HFFc6 (cell line): ENCODE measurements around the gene CITED2. TPM values are rescaled to one million over a fixed set of nuclear protein-coding genes. Genes with fewer than 3 reads are reported as not detected.

Experiments
- DNase-seq: peaks from one replicate; pipeline ENCODE4 v3.0.0-alpha.2; 2018
- H3K27ac Mint-ChIP-seq: 2 replicates; pipeline ENCODE4 v1.8.0; 2020; ENCODE audit warnings: mild to moderate bottlenecking, mixed read lengths
- H3K27me3 Mint-ChIP-seq: 2 replicates; pipeline ENCODE4 v1.8.0; 2021; ENCODE audit warnings: mild to moderate bottlenecking, moderate library complexity, mixed read lengths; ENCODE audit not compliant: insufficient read depth
- H3K36me3 Mint-ChIP-seq: 2 replicates; pipeline ENCODE4 v1.8.0; 2021; ENCODE audit warnings: low read depth, mixed read lengths
- H3K4me1 Mint-ChIP-seq: 2 replicates; pipeline ENCODE4 v1.8.0; 2020; ENCODE audit warnings: low read depth, mixed read lengths
- H3K4me3 Mint-ChIP-seq: 2 replicates; pipeline ENCODE4 v1.8.0; 2020; ENCODE audit warnings: mild to moderate bottlenecking, moderate library complexity, mixed read lengths
- H3K9me3 Mint-ChIP-seq: 2 replicates; pipeline ENCODE4 v1.8.0; 2020; ENCODE audit warnings: mild to moderate bottlenecking, mixed read lengths
- CTCF ChIP-seq: fragments of 200-600 bp; sonication (generic); IDR thresholded peaks from 2 replicates; pipeline ENCODE4 v1.5.0; 2021; ENCODE audit warnings: antibody characterized with exemption, mild to moderate bottlenecking
- total RNA-seq, 6 experiments: library from RNA; stranded (reverse); fragmentation: NEBNext Ultra II Directional; extraction: Animal tissue kit (Norgen Biotek cat#: 25700); gene quantifications; 2 replicates in 1 of 6; 3 replicates in 5 of 6; pipeline ENCODE4 v1.2.3, GENCODE V29; 2021

Gene CITED2
- total RNA-seq, 6 experiments from 2014 or later: 1,147 to 1,717 (median 1,616) TPM

DNA sequence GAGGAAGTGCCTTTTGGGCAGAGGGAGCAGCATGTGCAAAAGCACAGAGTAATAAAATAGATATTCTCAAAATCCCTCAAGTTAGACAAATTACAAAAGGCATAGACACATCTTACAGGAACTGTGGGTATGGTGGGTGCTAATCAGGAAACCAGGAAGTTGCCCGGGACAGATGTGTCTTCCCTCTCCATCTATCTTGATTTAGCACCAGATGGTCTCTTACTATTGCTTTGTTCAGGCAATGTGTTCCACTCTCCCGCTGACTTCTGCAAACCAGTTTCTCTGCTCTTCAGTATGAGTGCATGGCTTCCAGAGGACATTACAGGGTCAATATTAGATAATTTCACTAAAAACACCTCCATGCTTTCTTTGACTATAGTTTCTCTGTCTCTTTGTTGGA lies 13.2 kb downstream of the CITED2 start:
- H3K27me3 Mint-ChIP-seq: peaks cover 3% of the 10 kb centered on the region; the same call in 1 of the 2 replicates
- DNase-seq: no peak
- H3K9me3 Mint-ChIP-seq: no peaks in the 10 kb centered on the region
- H3K36me3 Mint-ChIP-seq: no peaks in the 10 kb centered on the region
- no peak overlapping the region for H3K4me3 Mint-ChIP-seq
- H3K27ac Mint-ChIP-seq: no peak overlapping the region
- H3K4me1 Mint-ChIP-seq: peaks cover 16% of the 10 kb centered on the region
- TF ChIP-seq CTCF: no peak

DNA sequence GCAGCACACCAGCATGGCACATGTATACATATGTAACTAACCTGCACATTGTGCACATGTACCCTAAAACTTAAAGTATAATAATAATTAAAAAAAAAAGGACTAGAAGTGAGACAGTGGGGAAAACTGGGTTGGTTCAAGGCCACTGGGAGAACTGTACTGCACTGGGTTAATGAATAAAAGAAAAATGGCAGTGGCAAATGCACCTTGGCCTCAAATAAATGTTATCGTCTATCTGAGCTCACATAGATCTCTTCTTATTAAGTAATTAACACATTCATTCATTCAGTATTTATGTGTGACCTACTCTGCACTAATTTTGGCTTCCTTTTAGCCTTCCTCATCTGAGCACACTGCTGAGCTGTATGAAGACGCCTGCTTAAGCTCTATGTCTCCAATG lies 17.5 kb downstream of the CITED2 start:
- no peak for TF ChIP-seq CTCF
- Mint-ChIP-seq H3K9me3 (no peaks in the 10 kb centered on the region), H3K27me3 (peaks cover 3% of the 10 kb centered on the region), H3K4me3 (no peak overlapping the region), H3K4me1 (no peaks in the 10 kb centered on the region), H3K36me3 (no peaks in the 10 kb centered on the region), H3K27ac (no peak overlapping the region)
- DNase-seq: no peak

- DNase-seq: no peak
- Mint-ChIP-seq H3K4me1 (no peaks in the 10 kb centered on the region), H3K4me3 (no peak overlapping the region), H3K27ac (no peak overlapping the region), H3K36me3 (no peaks in the 10 kb centered on the region), H3K9me3 (no peaks in the 10 kb centered on the region), H3K27me3 (peaks cover 2% of the 10 kb centered on the region)
- TF ChIP-seq CTCF: no peak
Observed at GRCh38 chr6:139355777-139356445, 18.5 kb downstream of the CITED2 start.

DNA sequence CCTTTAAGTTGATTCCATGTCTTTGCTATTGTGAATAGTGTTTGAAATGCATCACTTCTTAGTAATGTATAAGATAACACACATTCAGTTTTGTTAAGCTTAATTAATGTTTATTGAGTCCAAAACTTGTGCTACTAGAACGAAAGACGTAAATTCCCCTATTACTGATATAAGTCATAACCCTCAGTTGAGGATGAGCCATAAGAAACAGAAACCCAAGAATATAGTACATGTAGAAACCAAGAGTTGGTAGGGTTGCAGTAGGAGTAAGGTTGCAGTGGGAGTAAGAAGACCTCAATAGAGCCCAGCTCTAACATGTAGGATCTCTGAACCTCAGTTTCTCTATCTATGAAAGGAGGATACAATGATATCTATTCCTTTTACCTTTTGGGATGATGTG lies 19.3 kb downstream of the CITED2 start:
- Mint-ChIP-seq H3K36me3 (no peaks in the 10 kb centered on the region), H3K27me3 (no peaks in the 10 kb centered on the region; the same call in 1 of the 2 replicates), H3K4me1 (no peaks in the 10 kb centered on the region), H3K27ac (no peak overlapping the region), H3K4me3 (no peak overlapping the region), H3K9me3 (no peaks in the 10 kb centered on the region)
- no peak for TF ChIP-seq CTCF
- no peak for DNase-seq

DNA sequence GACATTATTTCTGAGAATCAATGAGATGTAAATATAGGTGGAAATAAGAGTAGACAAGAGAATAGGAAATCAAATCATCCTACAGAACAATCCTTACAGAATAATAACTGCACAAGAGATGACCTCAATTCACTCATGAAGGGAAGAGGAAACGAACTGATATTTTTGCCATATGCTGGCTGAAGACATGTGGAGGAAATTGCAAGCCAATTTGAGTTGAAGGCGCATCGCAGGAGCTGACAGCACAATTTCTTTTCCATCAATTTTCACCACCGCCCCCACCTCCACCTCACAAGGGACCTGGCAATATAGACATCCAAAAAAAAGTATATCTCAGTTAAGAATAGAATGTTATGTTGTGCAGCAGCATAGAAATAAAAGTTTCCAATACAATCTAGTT lies 20.3 kb downstream of the CITED2 start:
- H3K4me3 Mint-ChIP-seq: no peak overlapping the region
- H3K36me3 Mint-ChIP-seq: no peaks in the 10 kb centered on the region
- H3K27ac Mint-ChIP-seq: no peak overlapping the region
- no peak for DNase-seq
- no peaks in the 10 kb centered on the region for H3K9me3 Mint-ChIP-seq
- no peak for TF ChIP-seq CTCF
- H3K27me3 Mint-ChIP-seq: no peaks in the 10 kb centered on the region; the same call in 1 of the 2 replicates
- H3K4me1 Mint-ChIP-seq: no peaks in the 10 kb centered on the region
